C4-2B (cell line): ENCODE results near the gene TAMALIN.

Experiments used
- ZFX ChIP-seq: fragments of 450-650 bp; IDR thresholded peaks from 2 replicates; pipeline ENCODE4 v1.6.1; 2017
- TF ChIP-seq, protein P1 (sequence below): fragments of 450-650 bp; conservative IDR thresholded peaks from 2 replicates; pipeline ENCODE4 v1.5.1; 2017; ENCODE audit warnings: mild to moderate bottlenecking

GRCh38 chr12:51976376-51977160 lies 30.2 kb upstream of the TAMALIN start:
- TF ChIP-seq, protein P1, sequence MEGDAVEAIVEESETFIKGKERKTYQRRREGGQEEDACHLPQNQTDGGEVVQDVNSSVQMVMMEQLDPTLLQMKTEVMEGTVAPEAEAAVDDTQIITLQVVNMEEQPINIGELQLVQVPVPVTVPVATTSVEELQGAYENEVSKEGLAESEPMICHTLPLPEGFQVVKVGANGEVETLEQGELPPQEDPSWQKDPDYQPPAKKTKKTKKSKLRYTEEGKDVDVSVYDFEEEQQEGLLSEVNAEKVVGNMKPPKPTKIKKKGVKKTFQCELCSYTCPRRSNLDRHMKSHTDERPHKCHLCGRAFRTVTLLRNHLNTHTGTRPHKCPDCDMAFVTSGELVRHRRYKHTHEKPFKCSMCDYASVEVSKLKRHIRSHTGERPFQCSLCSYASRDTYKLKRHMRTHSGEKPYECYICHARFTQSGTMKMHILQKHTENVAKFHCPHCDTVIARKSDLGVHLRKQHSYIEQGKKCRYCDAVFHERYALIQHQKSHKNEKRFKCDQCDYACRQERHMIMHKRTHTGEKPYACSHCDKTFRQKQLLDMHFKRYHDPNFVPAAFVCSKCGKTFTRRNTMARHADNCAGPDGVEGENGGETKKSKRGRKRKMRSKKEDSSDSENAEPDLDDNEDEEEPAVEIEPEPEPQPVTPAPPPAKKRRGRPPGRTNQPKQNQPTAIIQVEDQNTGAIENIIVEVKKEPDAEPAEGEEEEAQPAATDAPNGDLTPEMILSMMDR: no peak
- no peak for TF ChIP-seq ZFX
